HEK293T (cell line): Measurements from ENCODE around the gene CACNA1S.

Experiments
- BHLHE40 ChIP-seq: fragments of 450-650 bp; IDR thresholded peaks from 2 replicates; pipeline ENCODE4 v1.6.1; 2016; ENCODE audit warnings: mild to moderate bottlenecking, moderate library complexity, borderline replicate concordance
- FOXA1 ChIP-seq: fragments of 450-650 bp; IDR thresholded peaks from 2 replicates; pipeline ENCODE4 v1.6.1; 2016; ENCODE audit warnings: mild to moderate bottlenecking
- SP1 ChIP-seq: fragments of 450-650 bp; IDR thresholded peaks from 2 replicates; pipeline ENCODE4 v1.6.1; 2017
- SUZ12 ChIP-seq: fragments of 450-650 bp; IDR thresholded peaks from 2 replicates; pipeline ENCODE4 v1.6.1; 2016; ENCODE audit warnings: mild to moderate bottlenecking

- TF ChIP-seq BHLHE40 (no peak), FOXA1 (no peak), SP1 (no peak), SUZ12 (no peak)
Measured at GRCh38 chr1:201074018-201074417, 38.2 kb downstream of the CACNA1S start.
